Mesenchymal stem cell (in vitro differentiated cells and primary cell): ENCODE results near the gene CST1.
A peak's percentile ranks its signal among the peaks of the same experiment; 100 is the strongest.
"Not testable (repeated sequence)": the region's sequence is repeated elsewhere in the genome, so short reads cannot be mapped to it uniquely, and the experiment has no call there.

Experiments
- DNase-seq: peaks from one replicate; pipeline ENCODE4 v3.0.0-alpha.2; 2013
- H2AFZ ChIP-seq: one replicate; pipeline ENCODE4 v1.6.1; 2013; ENCODE audit warnings: low read depth, mild to moderate bottlenecking, control low read depth, inconsistent platforms, low read length, moderate library complexity
- H2AK5ac ChIP-seq: 2 replicates; pipeline ENCODE4 v1.6.1; 2013; ENCODE audit warnings: low read length, moderate library complexity, mild to moderate bottlenecking, inconsistent platforms; ENCODE audit not compliant: severe bottlenecking
- H2BK120ac ChIP-seq: one replicate; pipeline ENCODE4 v1.6.1; 2013; ENCODE audit warnings: low read depth, mild to moderate bottlenecking, inconsistent platforms, low read length, moderate library complexity
- H2BK12ac ChIP-seq, 2 experiments: one replicate each; pipeline ENCODE4 v1.6.1; 2013; ENCODE audit warnings: inconsistent platforms in 2 of 2, low read length in 2 of 2, mild to moderate bottlenecking in 2 of 2, moderate library complexity in 2 of 2, control low read depth in 1 of 2
- H2BK15ac ChIP-seq: one replicate; pipeline ENCODE4 v1.6.1; 2013; ENCODE audit warnings: mild to moderate bottlenecking, low read depth, inconsistent platforms; ENCODE audit not compliant: poor library complexity, severe bottlenecking
- H2BK5ac ChIP-seq: 2 replicates; pipeline ENCODE4 v1.6.1; 2013; ENCODE audit warnings: low read depth, mild to moderate bottlenecking, low read length, control low read depth, inconsistent platforms; ENCODE audit not compliant: poor library complexity, severe bottlenecking
- H3K14ac ChIP-seq, 2 experiments: one replicate each; pipeline ENCODE4 v1.6.1; 2013; ENCODE audit warnings: inconsistent platforms in 2 of 2, low read length in 2 of 2, control low read depth in 1 of 2, mild to moderate bottlenecking in 1 of 2, moderate library complexity in 1 of 2
- H3K18ac ChIP-seq, 2 experiments: one replicate each; pipeline ENCODE4 v1.6.1; 2013; ENCODE audit warnings: inconsistent platforms in 2 of 2, low read length in 2 of 2, control low read depth in 1 of 2, low read depth in 1 of 2, mild to moderate bottlenecking in 1 of 2
- H3K23ac ChIP-seq, 2 experiments: one replicate each; pipeline ENCODE4 v1.6.1; 2013; ENCODE audit warnings: inconsistent platforms in 2 of 2, low read length in 2 of 2, mild to moderate bottlenecking in 2 of 2, moderate library complexity in 2 of 2, control low read depth in 1 of 2
- H3K27ac ChIP-seq: 2 replicates; pipeline ENCODE4 v1.5.1; 2013; ENCODE audit warnings: mild to moderate bottlenecking, moderate library complexity, low read length, control low read depth, inconsistent platforms; ENCODE audit not compliant: poor library complexity, severe bottlenecking
- H3K27me3 ChIP-seq, 2 experiments: 2 replicates each; pipeline versions ENCODE4 v1.6.1 to v1.7.0; 2013; ENCODE audit warnings: low read length in 2 of 2, mild to moderate bottlenecking in 2 of 2, moderate library complexity in 2 of 2, control low read depth in 1 of 2, inconsistent platforms in 1 of 2; ENCODE audit not compliant: control insufficient read depth in 1 of 2, insufficient read depth in 1 of 2
- H3K36me3 ChIP-seq, 2 experiments: 2 replicates each; pipeline versions ENCODE4 v1.6.1 to v1.7.0; 2013; ENCODE audit warnings: low read length in 2 of 2, control low read depth in 1 of 2, inconsistent platforms in 1 of 2, low read depth in 1 of 2, mild to moderate bottlenecking in 1 of 2; ENCODE audit not compliant: insufficient read depth in 2 of 2, control insufficient read depth in 1 of 2
- H3K4ac ChIP-seq, 2 experiments: one replicate each; pipeline ENCODE4 v1.6.1; 2013; ENCODE audit warnings: inconsistent platforms in 2 of 2, low read length in 2 of 2, mild to moderate bottlenecking in 2 of 2, moderate library complexity in 2 of 2, control low read depth in 1 of 2, low read depth in 1 of 2
- H3K4me1 ChIP-seq: 2 replicates; pipeline ENCODE4 v1.6.1; 2013; ENCODE audit warnings: low read depth, low read length, control low read depth; ENCODE audit not compliant: control insufficient read depth, insufficient read depth
- H3K4me2 ChIP-seq: 2 replicates; pipeline ENCODE4 v1.6.1; 2013; ENCODE audit warnings: low read length, mild to moderate bottlenecking, inconsistent platforms; ENCODE audit not compliant: poor library complexity, severe bottlenecking
- H3K4me3 ChIP-seq, 2 experiments: 2 replicates each; pipeline versions ENCODE4 v1.5.1 to v1.7.0; 2013; ENCODE audit warnings: low read length in 2 of 2, mild to moderate bottlenecking in 2 of 2, control low read depth in 1 of 2, low read depth in 1 of 2; ENCODE audit not compliant: insufficient read depth in 1 of 2
- H3K79me1 ChIP-seq: replicated peaks from 2 replicates; pipeline ENCODE4 v1.6.1; 2013; ENCODE audit warnings: mild to moderate bottlenecking, control low read depth, low read length, inconsistent platforms; ENCODE audit not compliant: poor library complexity, severe bottlenecking
- H3K9ac ChIP-seq: 2 replicates; pipeline ENCODE4 v1.7.0; 2013; ENCODE audit warnings: mild to moderate bottlenecking, low read length, moderate library complexity
- H3K9me3 ChIP-seq: 2 replicates; pipeline ENCODE4 v1.7.0; 2013; ENCODE audit warnings: mild to moderate bottlenecking, low read length; ENCODE audit not compliant: control insufficient read depth
- H4K8ac ChIP-seq: one replicate; pipeline ENCODE4 v1.6.1; 2013; ENCODE audit warnings: inconsistent platforms, mild to moderate bottlenecking, low read length, moderate library complexity
- H4K91ac ChIP-seq: one replicate; pipeline ENCODE4 v1.6.1; 2013; ENCODE audit warnings: mild to moderate bottlenecking, low read length, inconsistent platforms
- whole genome bisulfite sequencing: methylation state at CpG from one replicate; pipeline ENCODE4 v1.1.7; 2013; ENCODE audit warnings: mixed read lengths; 5-methylcytosine and 5-hydroxymethylcytosine counted together

The CST1 gene

DNA sequence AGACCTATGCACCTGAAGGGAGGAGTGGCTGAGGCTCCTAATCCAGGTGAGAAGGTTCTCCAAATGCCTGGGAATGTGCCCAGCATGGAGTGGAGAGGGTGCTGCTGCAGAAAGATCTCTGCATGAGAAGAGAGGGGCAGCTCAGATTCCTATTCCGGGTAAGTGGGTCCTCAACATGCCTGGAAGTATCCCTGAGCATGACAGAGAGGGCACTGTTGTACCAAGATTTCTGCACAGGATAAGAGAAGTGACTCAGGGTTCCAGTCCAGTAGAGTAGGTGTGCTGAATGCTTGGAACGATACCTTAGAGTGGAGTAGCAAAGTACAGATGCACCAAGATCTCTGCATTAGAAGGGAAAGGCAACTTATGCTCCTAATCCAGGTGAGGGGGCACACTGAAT is 15.8 kb downstream of the CST1 start:
- H3K9me3 ChIP-seq, H4K91ac ChIP-seq, H3K79me1 ChIP-seq, H3K4me1 ChIP-seq, H2BK5ac ChIP-seq, H2AFZ ChIP-seq, DNase-seq, H3K9ac ChIP-seq, H2BK120ac ChIP-seq, H3K14ac ChIP-seq, H4K8ac ChIP-seq, H2BK15ac ChIP-seq, H3K4me2 ChIP-seq, H3K4ac ChIP-seq, H3K36me3 ChIP-seq, H2BK12ac ChIP-seq, H3K27ac ChIP-seq, H3K27me3 ChIP-seq, H3K18ac ChIP-seq, H3K4me3 ChIP-seq, H3K23ac ChIP-seq, H2AK5ac ChIP-seq: not testable (repeated sequence)
- WGBS = 94% methylated on average over 2 of the region's 2 CpGs

DNA sequence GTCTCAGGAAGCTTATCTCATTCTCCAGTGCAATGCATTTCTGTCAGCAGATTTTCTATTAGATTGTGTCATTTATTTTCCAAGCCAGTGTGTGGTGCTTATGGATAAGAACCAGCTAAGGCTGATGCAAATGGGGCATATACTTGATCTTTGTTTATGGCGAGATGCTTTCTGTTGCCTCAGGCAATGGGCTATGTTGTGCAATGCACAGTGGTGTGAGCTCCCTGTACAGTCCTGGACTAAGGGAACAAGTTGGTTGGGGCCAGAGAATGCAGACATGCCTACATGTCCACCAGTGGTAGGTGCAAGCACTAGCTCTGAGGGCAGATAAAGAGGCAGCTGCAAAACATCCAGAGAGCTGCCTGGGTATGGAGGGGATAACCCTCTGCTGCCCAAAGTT is 16.3 kb downstream of the CST1 start:
- not testable (repeated sequence) for H3K4me1 ChIP-seq, H2BK12ac ChIP-seq, H3K9me3 ChIP-seq, H3K36me3 ChIP-seq, H3K4me2 ChIP-seq, H3K4ac ChIP-seq, H2AK5ac ChIP-seq, H2BK120ac ChIP-seq, H2AFZ ChIP-seq, H3K79me1 ChIP-seq, H2BK5ac ChIP-seq, H3K23ac ChIP-seq, H3K27me3 ChIP-seq, H3K9ac ChIP-seq, H2BK15ac ChIP-seq, H4K91ac ChIP-seq, H3K27ac ChIP-seq, H3K18ac ChIP-seq, H3K4me3 ChIP-seq, H4K8ac ChIP-seq, H3K14ac ChIP-seq
- peak; percentile 66 for DNase-seq
- WGBS = 82% methylated on average over 1 of the region's 1 CpG

DNA sequence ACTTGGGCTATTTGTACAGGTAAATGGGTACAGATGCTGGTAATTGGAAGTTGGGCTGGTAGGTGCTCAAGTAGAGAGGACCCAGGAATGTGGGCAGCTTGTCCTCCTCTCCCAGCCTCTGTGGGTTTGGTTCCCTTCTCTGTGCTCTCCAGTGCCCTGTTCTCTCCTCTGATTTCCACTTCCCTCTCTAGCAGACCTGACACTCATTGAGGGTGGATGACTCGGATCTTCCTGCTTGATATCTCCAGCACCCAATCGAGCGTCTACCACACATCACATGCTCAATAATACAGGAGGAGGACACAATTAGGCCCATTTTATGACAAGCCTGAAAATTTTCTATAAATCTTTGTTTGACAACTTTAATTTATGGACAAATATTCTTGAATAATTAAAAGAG is 23.7 kb downstream of the CST1 start:
- H4K91ac ChIP-seq = no peak overlapping the region
- peaks cover 5 to 19% of the 10 kb centered on the region in 2 experiments for H3K27me3 ChIP-seq
- no peak overlapping the region for H3K4me3 ChIP-seq
- H3K9ac ChIP-seq = no peak overlapping the region
- no peak overlapping the region for H2BK120ac ChIP-seq
- no peak overlapping the region for H3K27ac ChIP-seq
- H2BK15ac ChIP-seq = no peak overlapping the region
- H3K14ac ChIP-seq = no peak overlapping the region
- H3K4me2 ChIP-seq = no peak overlapping the region
- no peak overlapping the region for H4K8ac ChIP-seq
- H2AFZ ChIP-seq = no peak overlapping the region
- no peak overlapping the region for H3K4ac ChIP-seq
- 91% methylated on average over 3 of the region's 3 CpGs for WGBS
- no peaks in the 10 kb centered on the region for H3K79me1 ChIP-seq
- no peak overlapping the region for H2BK12ac ChIP-seq
- no peak overlapping the region for H3K23ac ChIP-seq
- H3K18ac ChIP-seq = no peak overlapping the region
- no peaks in the 10 kb centered on the region for H3K4me1 ChIP-seq
- no peak for DNase-seq
- H2BK5ac ChIP-seq = no peak overlapping the region
- H2AK5ac ChIP-seq = no peak overlapping the region
- H3K9me3 ChIP-seq = no peaks in the 10 kb centered on the region
- H3K36me3 ChIP-seq = no peaks in the 10 kb centered on the region

DNA sequence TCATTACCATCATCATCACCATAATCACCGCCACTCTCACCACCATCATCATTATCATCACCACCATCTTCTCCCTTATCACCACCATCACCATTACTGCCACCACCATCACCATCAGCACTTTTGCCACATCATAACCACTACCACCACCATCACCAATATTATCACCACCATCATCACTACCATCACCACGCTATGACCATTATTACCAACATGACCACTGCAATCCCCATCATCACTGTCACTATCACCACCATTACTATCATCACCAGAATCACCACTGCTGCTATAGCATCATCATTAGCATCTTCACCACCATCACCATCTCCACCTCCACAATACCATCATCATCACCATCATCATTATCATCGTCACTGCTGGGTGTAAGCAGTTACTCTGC is 25.6 kb downstream of the CST1 start:
- 92% methylated on average over 3 of the region's 3 CpGs for WGBS
- Histone ChIP-seq H3K18ac (no peak overlapping the region), H3K4me3 (no peak overlapping the region), H3K14ac (no peak overlapping the region), H3K9me3 (no peaks in the 10 kb centered on the region), H3K79me1 (no peaks in the 10 kb centered on the region), H4K8ac (no peak overlapping the region), H2AK5ac (no peak overlapping the region), H3K9ac (no peak overlapping the region), H4K91ac (no peak overlapping the region), H2AFZ (no peak overlapping the region), H2BK120ac (no peak overlapping the region), H3K36me3 (no peaks in the 10 kb centered on the region), H3K4ac (no peak overlapping the region), H3K27ac (no peak overlapping the region), H3K23ac (no peak overlapping the region), H2BK5ac (no peak overlapping the region), H3K4me1 (no peaks in the 10 kb centered on the region), H3K27me3 (peaks cover 9 to 19% of the 10 kb centered on the region in 2 experiments), H3K4me2 (no peak overlapping the region), H2BK12ac (no peak overlapping the region), H2BK15ac (no peak overlapping the region)
- DNase-seq = no peak
